ENCODE measurements around the gene PPP1R14B.
A peak's percentile ranks its signal among the peaks of the same experiment; 100 is the strongest.

- no peak for TF ChIP-seq POLR2A (IDR thresholded peaks at IDR 0.05)
- TF ChIP-seq CTCF (IDR thresholded peaks at IDR 0.05), result peak in 1 of 3 donors; percentile 57
These were observed 42.2 kb downstream of the PPP1R14B start for GRCh38 chr11:64204464-64204989.

Data from lower leg skin (tissue), 3 donors.